GM21529 (cell line): ENCODE measurements around the gene ADCYAP1.
"Not testable (repeated sequence)": the region's sequence is repeated elsewhere in the genome, so short reads cannot be mapped to it uniquely, and the experiment has no call there.

Experiments used
- ATAC-seq: cut with Tn5 transposase; IDR thresholded peaks from one replicate; pipeline ENCODE4 v1.9.1; 2021; ENCODE audit not compliant: unreplicated experiment

Gene ADCYAP1

GRCh38 chr18:904218-905090, at the start of gene ADCYAP1:
TSS of gene ADCYAP1 (plus strand) at chr18:904871. CDS start at chr18:905387, 516 bp downstream.
- no peak for ATAC-seq

DNA sequence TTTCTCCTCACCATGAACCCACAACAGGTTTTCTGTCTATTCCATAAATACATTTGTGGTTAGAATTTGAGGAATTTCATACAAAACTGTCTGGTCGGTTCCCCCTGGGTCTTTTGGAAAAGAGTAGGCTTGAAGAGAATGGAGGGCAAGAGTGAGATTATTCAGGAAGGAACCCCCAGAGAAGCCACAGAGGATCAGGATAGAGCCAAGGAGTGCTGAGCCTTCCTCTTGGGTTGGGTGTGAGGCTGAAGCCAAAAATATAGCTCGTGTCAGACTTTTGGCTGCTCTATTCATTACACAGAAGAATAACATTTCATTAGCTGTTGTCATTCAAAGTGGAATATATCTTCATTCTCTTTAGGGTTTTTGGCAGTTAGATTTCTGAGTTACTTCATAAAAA, 46.7 kb upstream of the ADCYAP1 start:
- ATAC-seq: no peak

DNA sequence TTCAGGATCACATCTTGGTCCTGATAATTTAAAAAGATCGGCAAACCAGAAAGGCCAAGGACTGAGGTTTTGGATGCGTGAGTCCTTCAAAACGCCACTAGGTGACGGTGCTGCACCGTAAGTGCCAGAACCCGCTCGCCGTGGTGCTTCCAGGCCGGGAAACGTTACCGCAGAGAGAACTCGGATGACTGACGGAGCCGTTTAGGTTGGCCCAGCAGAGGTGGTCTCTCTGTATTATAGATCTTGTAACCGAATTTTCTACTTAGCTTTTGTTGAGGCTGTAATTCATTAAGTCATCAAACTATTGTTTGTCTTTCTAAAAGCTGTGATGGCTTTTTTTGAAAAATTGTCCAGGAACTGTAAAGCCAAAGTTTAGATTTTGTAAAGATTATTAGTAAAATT, 39.8 kb upstream of the ADCYAP1 start:
- peak; percentile 82 for ATAC-seq

- ATAC-seq: no peak
These were observed 37.4 kb upstream of the ADCYAP1 start for GRCh38 chr18:867257-867656.

DNA sequence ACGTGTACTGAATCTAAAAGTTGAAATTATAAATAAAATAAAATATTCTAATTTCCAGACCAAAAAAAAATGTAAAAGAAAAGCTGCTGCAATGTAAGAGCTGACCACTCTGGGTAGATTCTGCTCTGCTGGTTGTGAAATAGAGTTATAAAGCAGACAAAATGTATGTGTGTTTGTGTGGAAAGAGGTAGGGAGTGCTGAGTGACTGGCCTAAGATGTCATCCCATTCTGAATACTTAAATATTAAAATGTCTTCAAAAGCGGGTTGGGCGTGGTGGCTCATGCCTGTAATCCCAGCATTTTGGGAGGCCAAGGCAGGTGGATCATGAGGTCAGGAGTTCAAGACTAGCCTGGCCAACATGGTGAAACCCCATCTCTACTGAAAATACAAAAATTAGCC, 31.2 kb upstream of the ADCYAP1 start:
- not testable (repeated sequence) for ATAC-seq

- ATAC-seq: no peak
These were observed 28.8 kb upstream of the ADCYAP1 start for GRCh38 chr18:875912-876311.

GRCh38 chr18:877238-877637, 27.4 kb upstream of the ADCYAP1 start:
- ATAC-seq: no peak

DNA sequence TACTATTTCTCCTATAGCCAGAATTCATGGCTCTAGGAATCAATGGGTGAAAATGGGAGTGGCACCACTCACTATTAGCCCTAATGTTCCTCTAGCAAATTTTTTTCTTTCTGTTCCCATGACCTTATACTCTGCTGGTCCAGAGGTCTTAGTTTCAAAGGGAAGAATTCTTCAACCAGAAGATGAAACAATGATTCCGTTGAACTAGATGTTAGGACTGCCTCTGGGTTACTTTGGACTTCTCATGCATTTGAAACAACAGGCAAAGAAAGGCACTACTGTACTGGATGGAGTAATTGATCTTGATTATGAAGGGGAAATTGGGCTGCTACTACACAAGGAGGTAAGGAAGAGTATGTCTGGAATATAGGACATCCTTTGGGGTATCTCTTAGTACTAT, 18.6 kb upstream of the ADCYAP1 start:
- no peak for ATAC-seq

- ATAC-seq: no peak
These were observed 17.0 kb upstream of the ADCYAP1 start for GRCh38 chr18:887716-888115.

DNA sequence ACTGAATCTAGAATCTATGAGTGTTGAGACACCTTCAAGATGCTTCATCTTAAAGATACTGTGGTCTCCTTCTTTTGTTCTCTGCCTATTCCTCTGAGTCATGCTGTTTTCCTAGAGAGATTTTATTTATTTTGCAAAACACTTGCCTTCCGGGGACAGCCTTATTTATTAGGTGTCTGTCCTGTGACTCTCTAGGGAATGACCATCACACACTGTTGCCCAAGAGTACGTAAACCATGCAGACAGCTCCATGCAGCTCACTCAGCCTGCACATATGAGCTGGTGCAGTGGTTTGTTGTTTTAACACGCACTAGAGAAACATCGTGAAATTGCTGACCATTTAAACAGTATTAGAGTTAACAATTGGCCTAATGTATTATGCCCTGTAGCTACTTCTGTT, 12.4 kb upstream of the ADCYAP1 start:
- ATAC-seq: no peak

DNA sequence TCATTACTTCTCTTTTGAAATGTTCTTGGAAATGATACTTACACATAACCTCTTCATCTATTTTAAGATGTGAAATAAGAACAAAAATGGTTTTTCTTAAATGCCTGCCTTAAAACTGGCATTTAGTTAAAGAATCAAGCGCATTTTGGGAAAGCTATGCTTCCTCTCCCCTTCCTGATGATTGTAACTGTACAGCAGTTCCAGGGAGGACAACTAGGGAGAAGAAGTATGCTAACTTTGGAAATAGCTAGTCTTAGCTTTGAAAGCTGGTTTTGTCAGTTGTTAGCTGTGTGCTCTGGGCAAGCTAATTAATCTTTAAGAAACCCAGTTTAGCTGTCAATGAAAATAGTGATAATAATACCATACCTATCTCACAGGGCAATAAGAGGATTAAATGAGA, 8.4 kb upstream of the ADCYAP1 start:
- ATAC-seq: no peak

DNA sequence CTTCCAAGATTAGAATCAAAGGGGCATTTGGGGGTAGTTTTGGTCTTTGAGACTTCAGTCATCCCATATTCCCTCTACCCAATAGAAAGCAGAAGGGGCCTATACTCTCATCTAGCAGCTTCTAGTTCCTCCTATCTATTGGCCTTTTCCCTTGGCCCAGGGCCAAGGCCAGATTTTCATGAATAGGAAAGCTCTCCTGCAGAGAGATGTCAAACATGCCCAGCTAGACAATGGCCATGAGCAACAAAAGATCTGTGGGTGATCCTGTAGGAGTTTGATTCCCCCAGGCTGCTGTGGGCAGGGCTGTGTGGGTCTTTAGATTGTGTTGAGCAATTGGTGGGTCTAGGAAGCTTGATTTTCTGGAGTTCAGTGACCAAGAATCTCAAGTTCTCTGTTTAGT, 2.9 kb upstream of the ADCYAP1 start:
- ATAC-seq: no peak

- ATAC-seq: no peak
These were observed 2.4 kb upstream of the ADCYAP1 start for GRCh38 chr18:902229-902628.

- no peak for ATAC-seq
These were observed 970 bp upstream of the ADCYAP1 start for GRCh38 chr18:903701-904100.

GRCh38 chr18:905307-905947, 756 bp downstream of the ADCYAP1 start:
- no peak for ATAC-seq

DNA sequence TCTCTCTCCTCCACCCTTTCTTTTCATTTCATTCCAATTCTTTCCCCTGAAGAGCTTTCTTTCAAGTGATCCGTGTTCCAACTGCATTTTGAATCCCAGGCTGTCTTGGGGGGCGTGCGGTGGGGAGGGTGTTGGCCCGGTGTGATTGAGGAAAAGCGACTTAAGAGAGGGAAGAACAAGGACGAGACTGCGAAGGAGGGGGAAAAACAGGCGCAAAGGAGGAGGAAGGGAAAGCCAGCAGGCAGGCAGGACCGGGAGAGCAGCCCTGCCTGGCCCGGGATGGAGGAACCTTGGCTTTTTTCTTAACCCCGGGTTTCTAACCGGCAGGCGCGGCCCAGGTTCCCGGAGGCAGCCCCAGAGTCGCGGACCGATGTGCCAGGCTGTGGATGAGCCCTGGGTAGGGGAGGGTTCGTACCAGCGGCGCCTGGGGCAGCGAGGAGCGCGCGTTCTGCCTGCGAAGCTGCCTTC, 1.3 kb downstream of the ADCYAP1 start:
- ATAC-seq: no peak

DNA sequence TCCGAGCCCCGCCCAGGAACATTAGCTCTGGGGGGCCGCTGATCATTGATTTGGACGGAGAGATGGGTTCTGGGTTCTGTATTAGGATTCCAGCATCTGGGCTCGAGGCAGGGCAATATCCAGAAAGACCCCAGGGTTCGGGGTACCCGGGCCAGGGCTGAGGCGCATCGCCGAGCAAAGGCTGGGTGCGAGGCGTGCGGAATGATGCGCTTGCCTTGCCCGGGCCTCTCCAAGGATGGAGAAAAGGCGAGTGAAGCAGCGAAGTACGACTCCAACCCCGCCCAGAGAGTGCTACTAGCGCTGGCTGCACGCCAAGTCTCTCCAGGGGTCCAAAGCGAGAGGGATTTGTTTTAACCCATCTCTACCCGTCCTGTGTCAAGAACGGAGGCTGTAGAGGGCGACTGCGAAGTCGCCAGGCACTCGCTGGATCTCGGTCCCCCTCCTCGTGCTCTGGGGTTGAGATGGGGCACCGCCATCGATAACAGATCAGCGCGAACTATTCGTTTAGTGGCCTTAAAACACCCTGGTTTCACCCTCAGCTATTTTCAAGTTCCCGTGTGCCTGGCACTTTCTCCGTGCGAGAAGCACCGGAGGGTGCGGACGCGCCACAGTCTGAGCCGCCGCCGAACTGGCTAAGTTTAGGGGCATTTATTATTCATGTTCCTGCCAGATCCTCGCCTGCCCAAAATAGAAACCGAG, 1.9 kb downstream of the ADCYAP1 start:
- ATAC-seq: no peak

DNA sequence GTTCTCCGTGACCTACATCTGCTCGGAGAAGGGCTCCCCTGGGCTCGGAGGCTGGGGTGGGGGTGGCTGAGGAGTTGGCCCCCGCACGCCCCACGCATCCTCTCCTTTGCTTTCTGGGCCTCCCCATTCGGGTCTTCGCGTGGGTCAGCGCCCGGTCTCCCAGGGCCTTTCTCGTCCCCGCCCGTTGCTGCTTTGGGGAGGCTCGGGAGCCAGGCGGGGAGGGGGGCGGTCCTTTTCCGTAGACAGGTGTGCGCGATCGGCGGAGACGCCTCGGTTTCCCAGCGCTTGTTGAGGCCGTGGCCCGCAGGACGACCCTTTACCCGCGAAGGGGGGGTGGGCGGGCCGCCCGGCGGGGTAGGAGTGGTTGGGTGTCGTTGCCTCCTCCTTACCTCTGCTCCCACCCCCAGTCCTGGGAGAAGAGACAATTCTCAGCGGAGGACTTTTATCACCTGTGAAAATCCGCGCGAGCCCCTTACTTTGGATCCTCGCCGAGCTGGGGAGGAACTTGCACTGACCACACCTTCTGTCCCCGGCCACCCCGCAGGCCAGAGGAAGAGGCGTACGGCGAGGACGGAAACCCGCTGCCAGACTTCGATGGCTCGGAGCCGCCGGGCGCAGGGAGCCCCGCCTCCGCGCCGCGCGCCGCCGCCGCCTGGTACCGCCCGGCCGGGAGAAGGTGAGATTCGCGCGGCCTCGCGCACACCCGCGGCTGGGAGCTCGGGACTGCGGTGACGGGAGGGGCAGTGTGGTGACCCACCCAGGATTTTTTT, 2.6 kb downstream of the ADCYAP1 start:
- ATAC-seq: no peak

DNA sequence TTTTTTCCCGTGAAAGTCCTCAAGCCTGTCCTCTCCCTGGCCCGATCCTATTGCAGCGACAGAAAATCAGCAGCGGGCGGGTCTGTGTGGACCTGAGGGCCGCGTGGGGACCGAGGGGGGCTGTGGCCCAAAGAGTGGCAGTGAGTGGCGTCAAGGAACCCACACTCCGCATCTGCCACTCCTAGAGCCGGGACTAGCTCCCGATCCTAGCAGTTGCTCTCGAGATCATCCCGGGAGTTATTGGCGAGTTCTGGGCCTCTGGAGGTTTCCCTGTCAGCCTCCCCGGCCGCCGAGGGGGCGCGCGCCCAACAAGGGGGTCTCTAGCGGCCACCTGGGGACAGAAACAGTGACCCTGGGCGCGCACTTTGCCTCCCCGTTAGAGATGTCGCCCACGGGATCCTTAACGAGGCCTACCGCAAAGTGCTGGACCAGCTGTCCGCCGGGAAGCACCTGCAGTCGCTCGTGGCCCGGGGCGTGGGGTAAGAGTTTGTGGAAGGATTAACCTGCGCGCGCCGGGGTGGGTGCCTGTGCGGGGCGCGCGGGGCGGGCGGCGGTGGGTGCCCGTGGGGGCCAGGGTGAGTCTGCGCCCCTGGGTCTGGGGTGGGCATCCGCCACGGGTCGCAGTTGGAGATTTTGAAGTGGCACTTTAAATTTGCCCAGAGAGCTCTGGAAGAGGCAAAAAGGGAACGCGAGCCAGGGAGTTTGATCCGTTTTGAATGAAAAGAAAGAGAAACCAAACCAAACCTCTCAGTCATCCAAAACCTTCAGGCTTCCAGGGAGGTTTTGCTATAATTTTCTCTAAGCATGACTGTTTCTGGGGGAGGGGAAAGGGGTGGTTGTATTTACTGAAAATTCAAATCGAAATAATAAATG, 3.5 kb downstream of the ADCYAP1 start:
- no peak for ATAC-seq
